ENCODE measurements around the gene EML6. TPM values are rescaled to one million over a fixed set of nuclear protein-coding genes. Genes with fewer than 3 reads are reported as not detected.

Gene EML6
- total and polyA plus RNA-seq, 2 of the 8 experiments (the other 6 are each of a cell fraction or from before 2014, with no cell fraction given): 1.2 to 1.6 TPM

- H3K4me1 ChIP-seq (replicated peaks in 1 of 4; ENCODE audit: control insufficient read depth in 3 of 4, insufficient read depth in 4 of 4, low read length in 3 of 4): no peaks in the 10 kb centered on the region
- H3K79me2 ChIP-seq (ENCODE audit: control insufficient read depth in 1 of 2, insufficient read depth in 2 of 2, low read length in 2 of 2): no peaks in the 10 kb centered on the region
- H4K8ac ChIP-seq (ENCODE audit: extremely low read depth, insufficient read depth, low read length): no peak overlapping the region
- no peaks in the 10 kb centered on the region for H3K36me3 ChIP-seq (ENCODE audit: control insufficient read depth in 2 of 4, insufficient read depth in 4 of 4, low read length in 3 of 4)
- H2AK5ac ChIP-seq (ENCODE audit: low read depth, low read length): no peak overlapping the region
- H4K20me1 ChIP-seq (replicated peaks in 1 of 2; ENCODE audit: control insufficient read depth in 1 of 2, insufficient read depth in 2 of 2, low read length in 2 of 2): no peaks in the 10 kb centered on the region
- H3K27me3 ChIP-seq (replicated peaks in 1 of 4; ENCODE audit: control insufficient read depth in 3 of 4, extremely low read depth in 1 of 4, insufficient read depth in 3 of 4, low read length in 3 of 4): no peaks in the 10 kb centered on the region
- POLR2A ChIA-PET (ENCODE audit: partially characterized antibody): no interaction called here
- H3K18ac ChIP-seq (ENCODE audit: extremely low read depth, low read length): no peak overlapping the region
- H3K4me3 ChIP-seq (ENCODE audit: extremely low read depth in 1 of 4, insufficient read depth in 2 of 4, low read depth in 3 of 4, low read length in 4 of 4): no peak overlapping the region
- H3K14ac ChIP-seq (ENCODE audit: insufficient read length): no peak overlapping the region
- H3K79me1 ChIP-seq (ENCODE audit: low read depth, low read length): no peaks in the 10 kb centered on the region
- no peak overlapping the region for H4K91ac ChIP-seq (replicated peaks; ENCODE audit: insufficient read length, low read length)
- no peak overlapping the region for H3K56ac ChIP-seq (replicated peaks; ENCODE audit: insufficient read length, low read depth, low read length)
- no peak for TF ChIP-seq USF2 (IDR thresholded peaks at IDR 0.05; ENCODE audit: low read length)
- no peak for TF ChIP-seq KDM4A (IDR thresholded peaks at IDR 0.05; ENCODE audit: low read depth, low read length, severe bottlenecking)
- TF ChIP-seq EZH2 (IDR thresholded peaks at IDR 0.05; ENCODE audit: low read depth, low read length, severe bottlenecking): no peak
- TF ChIP-seq ATF2 (IDR thresholded peaks at IDR 0.05; ENCODE audit: low read length): no peak
- TF ChIP-seq SP4 (IDR thresholded peaks at IDR 0.05; ENCODE audit: low read length): no peak
- TF ChIP-seq TAF1 (IDR thresholded peaks at IDR 0.05; ENCODE audit: low read depth, low read length): no peak
- 92% methylated on average over 2 of the region's 2 CpGs; no CpG with 5 or more reads in 1 of the 2 experiments for WGBS, 2 experiments (ENCODE audit: extremely low coverage in 1 of 2, insufficient coverage in 1 of 2, insufficient read length in 1 of 2, insufficient replicate concordance in 2 of 2, low coverage in 1 of 2, low lambda C conversion rate in 2 of 2, missing lambda C conversion rate in 1 of 2)
- CTCF ChIA-PET (ENCODE audit: partially characterized antibody): interaction anchor here (0.8 to 1.8 kb wide), 4 partner anchors 11 to 323 kb away, joined by 3 to 5 read pairs (median 3); no protein-coding TSS in a partner anchor
- no peak overlapping the region for H3K4me2 ChIP-seq (ENCODE audit: insufficient read depth in 1 of 2, low read depth in 2 of 2, low read length in 2 of 2)
- H2BK120ac ChIP-seq (replicated peaks; ENCODE audit: low read depth, low read length): no peak overlapping the region
- no peaks in the 10 kb centered on the region; the same call in 1 of the 2 replicates for H3K23me2 ChIP-seq (ENCODE audit: low read depth, low read length)
- DNase-seq (ENCODE audit: low read depth in 1 of 2, low spot score in 2 of 2) (no peak), FAIRE-seq (no peak)
- H3K23ac ChIP-seq (ENCODE audit: insufficient read length): no peak overlapping the region
- H2AFZ ChIP-seq (ENCODE audit: low read length): no peak overlapping the region; the same call in 1 of the 2 replicates
- H4K5ac ChIP-seq (ENCODE audit: insufficient read length, low read depth, low read length): no peak overlapping the region
- no peak overlapping the region for H2BK12ac ChIP-seq (ENCODE audit: low read depth, low read length)
- H3K9ac ChIP-seq (replicated peaks in 1 of 4; ENCODE audit: extremely low read depth in 1 of 4, low read depth in 3 of 4, low read length in 3 of 4): no peak overlapping the region
- H2BK15ac ChIP-seq (ENCODE audit: low read length): no peak overlapping the region
- no peak overlapping the region for H2BK20ac ChIP-seq (ENCODE audit: low read length)
- H3K27ac ChIP-seq (ENCODE audit: low read depth, low read length): no peak overlapping the region
- H2BK5ac ChIP-seq (ENCODE audit: low read depth, low read length): no peak overlapping the region
- no peaks in the 10 kb centered on the region for H3K9me3 ChIP-seq (ENCODE audit: insufficient read depth in 2 of 2, low read depth in 1 of 2, low read length in 1 of 2)
- no peak overlapping the region for H3K4ac ChIP-seq (replicated peaks; ENCODE audit: insufficient read length, low read depth, low read length)
Measured at GRCh38 chr2:54845514-54845913, 122.1 kb downstream of the EML6 start.
